SK-N-SH (cell line): ENCODE data around the gene NIN. TPM values are rescaled to one million over a fixed set of nuclear protein-coding genes. Genes with fewer than 3 reads are reported as not detected.

ENCODE experiments used
- CTCF ChIA-PET: fragments of 300-600, 350-600 bp; formaldehyde crosslinking; extraction: SDS; loops from one replicate; lab custom pipeline; 2021; lab: Yijun Ruan, JAX
- POLR2A ChIA-PET: fragments of 350-600 bp; sonication (Branson Sonifier 250); formaldehyde crosslinking; extraction: SDS; loops from one replicate; lab custom pipeline; 2020; ENCODE audit warnings: antibody characterized with exemption, inconsistent platforms; lab: Yijun Ruan, JAX
- DNase-seq: peaks from one replicate; pipeline ENCODE4 v3.0.0; 2012
- H2AFZ ChIP-seq: fragments of 200-600 bp; sonication (generic); 2 replicates; pipeline ENCODE4 v1.8.1; 2016; ENCODE audit warnings: antibody characterized with exemption, mild to moderate bottlenecking, low read depth
- H3F3A ChIP-seq: fragments of 200-600 bp; sonication (generic); replicated peaks from 2 replicates; pipeline ENCODE3; 2016; ENCODE audit warnings: antibody characterized with exemption, mild to moderate bottlenecking; ENCODE audit not compliant: insufficient read depth
- H3K27ac ChIP-seq, 2 experiments: fragments of 200-500 bp in 1 of 2; fragments of 200-600 bp in 1 of 2; sonication (Bioruptor generic) in 1 of 2; sonication (generic), shearing (Covaris generic) in 1 of 2; 2 replicates each; pipeline versions ENCODE4 v1.5.1 to v1.6.1; 2014 to 2016; ENCODE audit warnings: low read depth in 2 of 2, inconsistent platforms in 1 of 2, low read length in 1 of 2, mild to moderate bottlenecking in 1 of 2, mixed read lengths in 1 of 2
- H3K27me3 ChIP-seq: fragments of 200-600 bp; sonication (generic), shearing (Covaris generic); 2 replicates; pipeline ENCODE4 v1.6.1; 2016; ENCODE audit warnings: mixed run types; ENCODE audit not compliant: insufficient read depth
- H3K36me3 ChIP-seq, 2 experiments: fragments of 200-500 bp in 1 of 2; fragments of 200-600 bp in 1 of 2; sonication (Bioruptor generic) in 1 of 2; sonication (generic) in 1 of 2; replicated peaks in 1 of 2; 2 replicates each; pipeline versions ENCODE3 to v1.5.1; 2014 to 2016; ENCODE audit warnings: low read length in 1 of 2, mild to moderate bottlenecking in 1 of 2; ENCODE audit not compliant: insufficient read depth in 2 of 2, control insufficient read depth in 1 of 2
- H3K4me1 ChIP-seq, 2 experiments: fragments of 200-500 bp in 1 of 2; fragments of 200-600 bp in 1 of 2; sonication (Bioruptor generic) in 1 of 2; sonication (generic), shearing (Covaris generic) in 1 of 2; 2 replicates each; pipeline versions ENCODE4 v1.5.1 to v1.6.1; 2014 to 2016; ENCODE audit warnings: low read depth in 1 of 2, low read length in 1 of 2, mixed run types in 1 of 2; ENCODE audit not compliant: insufficient read depth in 2 of 2, control insufficient read depth in 1 of 2
- H3K4me2 ChIP-seq: fragments of 200-600 bp; sonication (generic), shearing (Covaris generic); 2 replicates; pipeline ENCODE4 v1.6.1; 2017; ENCODE audit warnings: mixed run types
- H3K4me3 ChIP-seq, 2 experiments: fragments of 200-500 bp in 1 of 2; fragments of 200-600 bp in 1 of 2; sonication (Bioruptor generic) in 1 of 2; sonication (generic), shearing (Covaris generic) in 1 of 2; 2 replicates each; pipeline versions ENCODE4 v1.5.1 to v1.8.1; 2014 to 2016; ENCODE audit warnings: low read depth in 2 of 2, inconsistent platforms in 1 of 2, low read length in 1 of 2, mild to moderate bottlenecking in 1 of 2, mixed read lengths in 1 of 2, moderate library complexity in 1 of 2
- H3K79me2 ChIP-seq: fragments of 200-600 bp; sonication (generic); 2 replicates; pipeline ENCODE4 v1.8.1; 2017; ENCODE audit warnings: mild to moderate bottlenecking; ENCODE audit not compliant: insufficient read depth
- H3K9ac ChIP-seq: fragments of 200-600 bp; sonication (generic); 2 replicates; pipeline ENCODE4 v1.6.1; 2017; ENCODE audit warnings: mixed run types
- H3K9me2 ChIP-seq: fragments of 200-600 bp; sonication (generic); 2 replicates; pipeline ENCODE4 v1.6.1; 2017; ENCODE audit warnings: mixed run types
- H3K9me3 ChIP-seq: fragments of 200-600 bp; sonication (generic); 2 replicates; pipeline ENCODE4 v1.6.1; 2017; ENCODE audit warnings: mixed run types, mild to moderate bottlenecking, moderate library complexity
- H4K20me1 ChIP-seq: fragments of 200-600 bp; sonication (generic); 2 replicates; pipeline ENCODE4 v1.6.1; 2017; ENCODE audit warnings: mild to moderate bottlenecking, mixed run types; ENCODE audit not compliant: insufficient read depth
- CTCF ChIP-seq: fragments of 200-600 bp; sonication (generic); IDR thresholded peaks from 2 replicates; pipeline ENCODE4 v1.6.1; 2017; ENCODE audit warnings: antibody characterized with exemption, mild to moderate bottlenecking, moderate library complexity
- EP300 ChIP-seq, 2 experiments: IDR thresholded peaks; 2 replicates each; pipeline versions ENCODE4 v1.4.0 to v1.6.1; 2012; ENCODE audit warnings: borderline replicate concordance in 1 of 2, low read depth in 1 of 2, low read length in 1 of 2
- RAD21 ChIP-seq: IDR thresholded peaks from 2 replicates; pipeline ENCODE4 v1.6.1; 2012; ENCODE audit warnings: mild to moderate bottlenecking, low read length
- SMC3 ChIP-seq: IDR thresholded peaks from 2 replicates; pipeline ENCODE4 v1.6.1; 2012; ENCODE audit warnings: low read depth, low read length, improper control_type of control experiment
- TAF1 ChIP-seq: IDR thresholded peaks from 2 replicates; pipeline ENCODE4 v1.6.1; 2012; ENCODE audit warnings: low read depth, mild to moderate bottlenecking, low read length, moderate library complexity, borderline replicate concordance
- TCF12 ChIP-seq: IDR thresholded peaks from 2 replicates; pipeline ENCODE4 v1.4.0; 2012
- WGBS: methylation state at CpG from one replicate; pipeline ENCODE4 v1.1.6; 2017; ENCODE audit warnings: low lambda C conversion rate; 5-methylcytosine and 5-hydroxymethylcytosine counted together
- polyA plus RNA-seq, 3 experiments: library from polyadenylated mRNA; depleted of rRNA; stranded (reverse); fragments of >200 nt; gene quantifications; 2 replicates each; pipeline ENCODE4 v1.2.3, GENCODE V29; 2012

Gene NIN
- polyA plus RNA-seq, 1 of the 3 experiments (the other 2 are of a cell fraction), result 10.0 TPM

- H4K20me1 ChIP-seq, result no peaks in the 10 kb centered on the region
- WGBS, result 72% methylated on average over 7 of the region's 7 CpGs
- peak overlapping the region in 1 of 2 experiments; percentile 73; a peak in 1 of 4 replicates for H3K27ac ChIP-seq
- no peak overlapping the region for H3K4me2 ChIP-seq
- no peak overlapping the region for H3K4me3 ChIP-seq
- H3K4me1 ChIP-seq, result peaks cover 5 to 21% of the 10 kb centered on the region in 2 experiments; a peak in 3 of 4 replicates
- peak; percentile 71 for TF ChIP-seq SMC3
- TF ChIP-seq EP300 (IDR thresholded peaks at IDR 0.05; ENCODE audit: borderline replicate concordance in 1 of 2, low read depth in 1 of 2, low read length in 1 of 2), result no peak
- peak; percentile 90 for TF ChIP-seq CTCF
- no peak for TF ChIP-seq TCF12
- TF ChIP-seq RAD21, result peak; percentile 86
- no peaks in the 10 kb centered on the region for H3K9me3 ChIP-seq
- H3K79me2 ChIP-seq, result no peaks in the 10 kb centered on the region; the same call in 1 of the 2 replicates
- H3F3A ChIP-seq, result peaks cover 31% of the 10 kb centered on the region
- peak; percentile 76 for DNase-seq
- H3K9me2 ChIP-seq, result no peaks in the 10 kb centered on the region
- POLR2A ChIA-PET, result interaction anchor here (1.4 kb wide), 1 partner anchor 106 kb away, joined by 4 read pairs; the partner anchor contains the start of gene SAV1
- H3K9ac ChIP-seq, result no peak overlapping the region
- no peaks in the 10 kb centered on the region for H3K27me3 ChIP-seq
- CTCF ChIA-PET, result interaction anchor here (0.7 to 7.6 kb wide), 38 partner anchors 11 to 456 kb away, joined by 3 to 143 read pairs (median 4); partner anchors contain the start of genes ATL1 and MAP4K5
- H3K36me3 ChIP-seq, result peaks cover 47 to 54% of the 10 kb centered on the region in 2 experiments
- no peak overlapping the region for H2AFZ ChIP-seq
These were observed 57.1 kb downstream of the NIN start for GRCh38 chr14:50773632-50774541.

DNA sequence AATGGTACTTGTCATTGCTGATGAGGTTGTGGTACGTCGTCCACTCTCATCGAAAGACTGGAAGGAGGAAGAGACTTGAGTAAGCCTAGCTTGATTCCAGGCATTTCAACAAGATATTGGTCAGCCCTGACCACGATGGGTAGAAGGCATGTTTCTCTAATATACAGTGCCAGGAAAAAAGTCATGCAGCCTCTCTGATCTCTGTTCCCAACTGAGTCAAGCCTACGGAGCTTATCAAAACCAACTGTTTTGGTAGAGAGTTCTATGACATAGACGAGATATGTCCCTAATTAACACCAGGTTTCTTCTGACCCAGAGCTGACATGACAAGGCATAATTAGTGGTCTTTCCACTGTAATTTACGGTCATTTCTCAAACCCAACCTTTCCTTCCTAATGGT is 58.5 kb downstream of the NIN start:
- no peaks in the 10 kb centered on the region for H3K9me3 ChIP-seq
- TF ChIP-seq TCF12 (peak; percentile 30; the same call in 1 of the 2 replicates), TAF1 (no peak)
- no peak for DNase-seq
- no peaks in the 10 kb centered on the region for H3K9me2 ChIP-seq
- ChIA-PET POLR2A (no interaction called here), CTCF (interaction anchor here (0.8 to 7.6 kb wide), 9 partner anchors 9 to 454 kb away, joined by 3 to 143 read pairs (median 11); no protein-coding TSS in a partner anchor)
- H3K36me3 ChIP-seq, result peaks cover 47 to 59% of the 10 kb centered on the region in 2 experiments
- 74% methylated on average over 7 of the region's 7 CpGs for WGBS
- H3K4me3 ChIP-seq, result no peak overlapping the region
- no peaks in the 10 kb centered on the region for H4K20me1 ChIP-seq
- peaks cover 11 to 19% of the 10 kb centered on the region in 2 experiments; a peak in 3 of 4 replicates for H3K4me1 ChIP-seq
- no peaks in the 10 kb centered on the region; the same call in 1 of the 2 replicates for H3K79me2 ChIP-seq
- H3K4me2 ChIP-seq, result no peak overlapping the region
- peaks cover 29% of the 10 kb centered on the region for H3F3A ChIP-seq
- H3K27me3 ChIP-seq, result no peaks in the 10 kb centered on the region
- H3K27ac ChIP-seq, result 0 out of 4 replicates have a peak overlapping the region, but pooled peaks of 1 of the 2 experiments have one; percentile 1
- no peak overlapping the region for H3K9ac ChIP-seq
- no peak overlapping the region for H2AFZ ChIP-seq
